ENCODE measurements around the gene SEC11A. TPM values are rescaled to one million over a fixed set of nuclear protein-coding genes. Genes with fewer than 3 reads are reported as not detected.

The SEC11A gene
- total and polyA plus RNA-seq, 11 donors: 55.7 to 152 (median 73.3) TPM

GRCh38 chr15:84764585-84764984 is 48.6 kb upstream of the SEC11A start:
- intact Hi-C loops (cut with DNase I): loop anchor here in 1 of 10 donors (5.0 kb wide), 1 partner anchor 283 kb away; no protein-coding TSS in a partner anchor
- TF ChIP-seq CTCF (IDR thresholded peaks at IDR 0.05): no peak
- no peak for TF ChIP-seq POLR2A (IDR thresholded peaks at IDR 0.05)
- ATAC-seq: no peak
- Histone ChIP-seq H3K9me3 (no peaks in the 10 kb centered on the region), H3K27ac (no peak overlapping the region), H3K4me1 (peaks cover 5 to 60% (median 45%) of the 10 kb centered on the region in 12 donors), H3K36me3 (peaks cover 0 to 50% (median 45%) of the 10 kb centered on the region in 9 donors), H3K4me3 (no peak overlapping the region), H3K27me3 (no peaks in the 10 kb centered on the region)
- DNase-seq: no peak
- WGBS, 4 donors: 87 to 94% (median 90%) methylated on average over 3 of the region's 3 CpGs

GRCh38 chr15:84762840-84763572 is 47.1 kb upstream of the SEC11A start:
- 80 to 94% (median 85%) methylated on average over 3 of the region's 3 CpGs for WGBS, 4 donors
- DNase-seq: no peak
- ATAC-seq: no peak
- Histone ChIP-seq H3K27ac (peak overlapping the region in 1 of 12 donors; percentile 40), H3K9me3 (no peaks in the 10 kb centered on the region), H3K27me3 (no peaks in the 10 kb centered on the region), H3K4me3 (no peak overlapping the region), H3K36me3 (peaks cover 0 to 35% (median 30%) of the 10 kb centered on the region in 9 donors), H3K4me1 (peaks cover 8 to 73% (median 57%) of the 10 kb centered on the region in 12 donors)
- TF ChIP-seq POLR2A (IDR thresholded peaks at IDR 0.05) (no peak), CTCF (IDR thresholded peaks at IDR 0.05) (no peak)
- intact Hi-C loops (cut with DNase I): loop anchor here in 1 of 10 donors (5.0 kb wide), 1 partner anchor 284 kb away; no protein-coding TSS in a partner anchor

GRCh38 chr15:84761607-84762131 is 45.7 kb upstream of the SEC11A start:
- no peaks in the 10 kb centered on the region for H3K9me3 ChIP-seq
- H3K27me3 ChIP-seq: no peaks in the 10 kb centered on the region
- DNase-seq (no peak), ATAC-seq (no peak)
- H3K4me3 ChIP-seq: no peak overlapping the region
- intact Hi-C loops (cut with DNase I): loop anchor here in 1 of 10 donors (5.0 kb wide), 1 partner anchor 286 kb away; no protein-coding TSS in a partner anchor
- 24 to 29% (median 24%) methylated on average over 4 of the region's 4 CpGs for WGBS, 4 donors
- peaks cover 0 to 22% (median 17%) of the 10 kb centered on the region in 9 donors for H3K36me3 ChIP-seq
- TF ChIP-seq POLR2A (IDR thresholded peaks at IDR 0.05): no peak
- no peak for TF ChIP-seq CTCF (IDR thresholded peaks at IDR 0.05)
- peaks cover 8 to 73% (median 60%) of the 10 kb centered on the region in 12 donors for H3K4me1 ChIP-seq
- peak overlapping the region in 1 of 12 donors; percentile 40 for H3K27ac ChIP-seq

GRCh38 chr15:84760219-84760618 is 44.3 kb upstream of the SEC11A start:
- DNase-seq (no peak), ATAC-seq (no peak)
- Histone ChIP-seq H3K36me3 (peaks cover 0 to 10% (median 5%) of the 10 kb centered on the region in 9 donors), H3K9me3 (no peaks in the 10 kb centered on the region), H3K27me3 (no peaks in the 10 kb centered on the region), H3K27ac (no peak overlapping the region), H3K4me1 (peaks cover 8 to 84% (median 72%) of the 10 kb centered on the region in 12 donors), H3K4me3 (no peak overlapping the region)
- 92 to 98% (median 96%) methylated on average over 1 of the region's 1 CpG for WGBS, 4 donors
- intact Hi-C loops (cut with DNase I): loop anchor here in 1 of 10 donors (5.0 kb wide), 1 partner anchor 287 kb away; no protein-coding TSS in a partner anchor
- TF ChIP-seq POLR2A (IDR thresholded peaks at IDR 0.05) (no peak), CTCF (IDR thresholded peaks at IDR 0.05) (no peak)
